Measurements from ENCODE around the gene FCRLB. TPM values are rescaled to one million over a fixed set of nuclear protein-coding genes. Genes with fewer than 3 reads are reported as not detected.
"Not testable (repeated sequence)": the region's sequence is repeated elsewhere in the genome, so short reads cannot be mapped to it uniquely, and the experiment has no call there.

Gene FCRLB, protein sequence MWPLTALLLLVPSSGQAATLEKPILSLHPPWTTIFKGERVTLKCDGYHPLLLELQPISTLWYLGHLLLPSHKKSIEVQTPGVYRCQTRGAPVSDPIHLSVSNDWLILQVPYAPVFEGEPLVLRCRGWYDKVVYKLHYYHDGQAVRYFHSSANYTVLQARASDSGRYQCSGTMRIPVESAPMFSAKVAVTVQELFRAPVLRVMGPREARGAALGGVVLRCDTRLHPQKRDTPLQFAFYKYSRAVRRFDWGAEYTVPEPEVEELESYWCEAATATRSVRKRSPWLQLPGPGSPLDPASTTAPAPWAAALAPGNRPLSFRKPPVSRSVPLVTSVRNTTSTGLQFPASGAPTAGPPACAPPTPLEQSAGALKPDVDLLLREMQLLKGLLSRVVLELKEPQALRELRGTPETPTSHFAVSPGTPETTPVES
- total RNA-seq: under 1 TPM; 0.11 to 0.88 (median 0.32) TPM
- under 1 TPM; 0.22 to 0.58 TPM for polyA plus RNA-seq
- long read RNA-seq, donor 1: 0 reads
- long read RNA-seq, donor 2: 0 reads
- long read RNA-seq, donor 3: 0 reads

DNA sequence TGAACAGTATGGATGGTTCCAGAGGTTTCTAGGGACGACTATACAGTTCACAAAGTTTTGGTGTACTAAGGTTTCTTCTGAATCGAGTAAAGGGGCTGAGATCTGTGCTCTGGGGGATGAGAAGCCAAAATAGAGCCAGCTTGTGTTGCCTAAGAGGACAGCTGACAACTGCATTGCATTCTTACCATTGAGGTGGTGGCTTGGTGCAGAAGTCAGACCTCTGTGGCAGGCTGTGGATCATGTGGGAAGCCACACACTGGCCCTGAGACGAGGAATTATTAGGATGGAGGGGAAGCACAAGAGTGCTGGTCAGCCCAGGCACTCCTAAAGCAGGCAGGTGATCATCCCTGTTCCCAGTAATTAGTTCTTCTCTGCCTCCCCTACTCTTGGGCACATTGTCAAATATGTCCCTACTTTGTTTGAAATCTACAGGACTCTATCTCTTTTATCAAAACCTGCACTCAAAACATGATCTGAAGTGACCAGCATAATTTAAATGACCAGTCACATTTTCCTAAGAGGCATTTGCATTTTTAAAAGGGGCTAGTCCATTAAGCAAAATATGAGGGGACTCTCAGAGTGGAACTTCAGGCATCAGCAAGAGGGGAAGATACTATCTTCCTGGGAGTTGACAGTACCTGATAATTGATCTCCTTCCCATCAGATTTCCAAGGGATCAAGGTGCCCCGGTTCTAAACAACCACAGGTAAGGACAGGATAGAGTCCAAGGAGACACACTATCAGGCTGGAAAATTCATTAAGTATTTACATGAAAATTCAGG lies at the start of gene FCRLB:
Gene FCRLB (plus strand): TSS at position 589 of the 782 bp plus-strand sequence. CDS start 1,129 bp downstream, outside the sequence.
- no peak within 1 kb of the TSS for H3K27ac ChIP-seq
- no peak for DNase-seq
- no peak within 1 kb of the TSS for H3K4me3 ChIP-seq
- intact Hi-C loops (cut with DNase I): no loop called here
- TF ChIP-seq, protein P1, sequence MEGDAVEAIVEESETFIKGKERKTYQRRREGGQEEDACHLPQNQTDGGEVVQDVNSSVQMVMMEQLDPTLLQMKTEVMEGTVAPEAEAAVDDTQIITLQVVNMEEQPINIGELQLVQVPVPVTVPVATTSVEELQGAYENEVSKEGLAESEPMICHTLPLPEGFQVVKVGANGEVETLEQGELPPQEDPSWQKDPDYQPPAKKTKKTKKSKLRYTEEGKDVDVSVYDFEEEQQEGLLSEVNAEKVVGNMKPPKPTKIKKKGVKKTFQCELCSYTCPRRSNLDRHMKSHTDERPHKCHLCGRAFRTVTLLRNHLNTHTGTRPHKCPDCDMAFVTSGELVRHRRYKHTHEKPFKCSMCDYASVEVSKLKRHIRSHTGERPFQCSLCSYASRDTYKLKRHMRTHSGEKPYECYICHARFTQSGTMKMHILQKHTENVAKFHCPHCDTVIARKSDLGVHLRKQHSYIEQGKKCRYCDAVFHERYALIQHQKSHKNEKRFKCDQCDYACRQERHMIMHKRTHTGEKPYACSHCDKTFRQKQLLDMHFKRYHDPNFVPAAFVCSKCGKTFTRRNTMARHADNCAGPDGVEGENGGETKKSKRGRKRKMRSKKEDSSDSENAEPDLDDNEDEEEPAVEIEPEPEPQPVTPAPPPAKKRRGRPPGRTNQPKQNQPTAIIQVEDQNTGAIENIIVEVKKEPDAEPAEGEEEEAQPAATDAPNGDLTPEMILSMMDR (IDR thresholded peaks at IDR 0.05): no peak
- peaks cover 0 to 40% (median 8%) of the 10 kb centered on the region in 9 donors for H3K4me1 ChIP-seq
- 40 to 58% methylated on average over 4 of the region's 4 CpGs for WGBS, 2 donors
- H3K9me3 ChIP-seq: no peaks in the 10 kb centered on the region
- H3K27me3 ChIP-seq: peaks cover 0 to 40% (median 23%) of the 10 kb centered on the region in 7 donors
- no peak for ATAC-seq
- no peaks in the 10 kb centered on the region for H3K36me3 ChIP-seq

DNA sequence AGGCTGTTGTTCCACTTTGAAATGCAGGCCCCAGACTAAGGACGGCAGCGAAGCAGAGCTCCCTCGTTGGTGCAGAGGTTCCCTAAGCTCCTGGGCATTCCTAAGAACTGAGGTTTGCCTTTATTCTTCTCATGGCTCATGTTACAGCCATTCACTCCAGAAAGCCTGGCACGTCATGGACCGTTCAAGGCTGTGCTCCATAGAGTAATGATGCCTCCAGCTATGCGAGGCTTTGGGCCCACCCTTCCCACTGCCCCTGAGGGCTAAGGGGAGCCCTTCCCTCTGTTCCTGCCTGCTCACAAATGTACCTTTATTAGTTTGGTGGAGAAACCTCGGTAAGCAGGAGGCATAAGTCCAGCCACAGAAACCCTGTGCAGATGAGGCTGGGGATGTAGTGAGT lies 47.9 kb upstream of the FCRLB start:
- ATAC-seq; H3K9me3 ChIP-seq; H3K4me1 ChIP-seq; DNase-seq; H3K27me3 ChIP-seq; intact Hi-C loops (cut with DNase I); H3K36me3 ChIP-seq; H3K4me3 ChIP-seq; H3K27ac ChIP-seq: not testable (repeated sequence)
- WGBS, 2 donors: 90 to 91% methylated on average over 7 of the region's 7 CpGs

DNA sequence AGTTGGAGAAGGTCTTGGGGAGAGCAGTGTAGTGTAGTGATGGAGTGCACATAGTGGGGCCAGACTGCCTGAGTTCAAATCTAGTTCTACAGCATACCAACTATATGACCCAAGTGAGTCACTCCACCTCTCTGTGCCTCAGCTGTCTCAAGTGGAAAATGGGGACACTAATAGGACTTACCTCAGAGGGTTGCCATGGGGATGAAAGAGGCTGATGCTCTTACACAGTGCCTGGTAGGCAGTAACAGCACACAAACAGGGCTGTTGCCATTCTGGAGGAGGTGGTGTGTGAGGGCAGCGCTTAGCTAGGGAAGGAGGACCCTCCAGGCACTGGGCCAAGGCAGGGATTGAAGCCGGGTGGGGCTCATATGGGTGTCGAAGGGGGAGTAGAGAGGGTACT lies 46.9 kb upstream of the FCRLB start:
- ATAC-seq; H3K36me3 ChIP-seq; H3K4me1 ChIP-seq; DNase-seq; intact Hi-C loops (cut with DNase I); H3K9me3 ChIP-seq; H3K27ac ChIP-seq; H3K27me3 ChIP-seq; H3K4me3 ChIP-seq: not testable (repeated sequence)
- WGBS, 2 donors: 52 to 60% methylated on average over 2 of the region's 3 CpGs

DNA sequence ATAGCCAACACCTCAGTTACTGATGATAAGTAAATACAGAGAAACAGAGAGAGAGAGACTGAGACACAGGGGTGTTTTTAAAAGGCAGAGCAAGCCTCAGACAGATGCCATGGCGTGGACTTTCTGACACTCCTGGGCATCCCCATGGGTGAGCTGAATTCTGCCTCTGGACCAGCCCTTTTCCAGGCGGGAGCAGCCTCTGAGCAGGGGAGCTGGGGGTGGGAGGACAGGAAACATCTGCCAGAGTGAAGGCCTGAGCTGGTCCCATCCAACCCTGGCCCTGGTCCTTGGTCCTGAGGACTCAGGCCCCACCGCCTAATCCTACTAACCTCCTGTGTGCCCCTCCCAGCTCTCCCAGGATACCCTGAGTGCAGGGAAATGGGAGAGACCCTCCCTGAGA lies 46.4 kb upstream of the FCRLB start:
- DNase-seq; H3K4me1 ChIP-seq; H3K4me3 ChIP-seq; intact Hi-C loops (cut with DNase I); ATAC-seq; H3K9me3 ChIP-seq; H3K27me3 ChIP-seq; H3K27ac ChIP-seq; H3K36me3 ChIP-seq: not testable (repeated sequence)
- 66 to 70% methylated on average over 3 of the region's 3 CpGs for WGBS, 2 donors

DNA sequence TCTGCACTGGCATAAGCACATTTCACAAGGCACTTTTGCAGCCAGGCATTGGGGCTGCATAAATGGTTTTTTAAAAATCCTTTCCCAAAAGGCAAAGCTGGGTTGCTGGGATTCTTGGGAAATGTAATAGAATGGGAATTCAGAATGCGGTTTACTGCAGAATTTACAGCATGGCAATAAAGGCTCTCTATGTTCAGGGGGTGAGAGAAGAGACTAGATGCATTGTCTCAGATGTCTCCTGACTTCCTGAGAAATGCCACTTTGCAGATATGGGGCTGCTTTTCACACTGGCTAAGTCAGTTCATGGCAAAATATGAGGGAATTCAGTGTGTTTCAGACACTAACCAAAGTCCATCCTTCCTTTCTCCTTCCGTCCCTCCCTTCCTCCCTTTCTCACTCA lies 44.9 kb upstream of the FCRLB start:
- H3K27me3 ChIP-seq: peaks cover 0 to 18% (median 0%) of the 10 kb centered on the region in 7 donors
- TF ChIP-seq, protein P1 (IDR thresholded peaks at IDR 0.05): no peak
- 91 to 97% methylated on average over 2 of the region's 2 CpGs for WGBS, 2 donors
- no peaks in the 10 kb centered on the region for H3K36me3 ChIP-seq
- intact Hi-C loops (cut with DNase I): no loop called here
- peaks cover 0 to 6% (median 0%) of the 10 kb centered on the region in 9 donors for H3K4me1 ChIP-seq
- no peaks in the 10 kb centered on the region for H3K9me3 ChIP-seq
- no peak overlapping the region for H3K27ac ChIP-seq
- no peak for DNase-seq
- ATAC-seq: no peak
- H3K4me3 ChIP-seq: no peak overlapping the region
